ENCODE data around the gene SHANK2.
A peak's percentile ranks its signal among the peaks of the same experiment; 100 is the strongest.
"Not testable (repeated sequence)": the region's sequence is repeated elsewhere in the genome, so short reads cannot be mapped to it uniquely, and the experiment has no call there.

The SHANK2 gene

DNA sequence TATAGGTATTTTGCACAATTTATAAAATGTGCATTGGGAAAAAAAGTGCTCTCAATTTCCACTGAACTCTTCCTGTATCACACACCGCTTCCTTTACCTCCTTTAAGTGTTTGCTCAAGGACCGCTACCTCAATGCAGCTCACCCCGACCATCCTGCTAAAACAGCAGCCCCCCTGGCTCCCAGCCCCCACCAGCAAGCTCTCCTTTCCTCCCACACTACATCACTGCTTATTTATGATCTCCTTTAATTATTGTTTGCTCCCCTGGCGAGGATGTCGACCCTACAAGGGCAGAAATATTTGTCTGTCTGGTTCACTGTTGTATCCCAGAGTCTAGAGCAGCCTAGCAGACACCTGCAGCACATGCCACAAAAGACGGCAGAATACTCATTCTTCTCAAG is 10.0 kb downstream of the SHANK2 start:
- no peak for DNase-seq

GRCh38 chr11:71241721-71242259 is 10.6 kb downstream of the SHANK2 start:
- DNase-seq, result no peak

GRCh38 chr11:71240865-71241691 is 11.3 kb downstream of the SHANK2 start:
- DNase-seq, result peak; percentile 23

- no peak for DNase-seq
Measured at GRCh38 chr11:71240061-71240690, 12.2 kb downstream of the SHANK2 start.

DNA sequence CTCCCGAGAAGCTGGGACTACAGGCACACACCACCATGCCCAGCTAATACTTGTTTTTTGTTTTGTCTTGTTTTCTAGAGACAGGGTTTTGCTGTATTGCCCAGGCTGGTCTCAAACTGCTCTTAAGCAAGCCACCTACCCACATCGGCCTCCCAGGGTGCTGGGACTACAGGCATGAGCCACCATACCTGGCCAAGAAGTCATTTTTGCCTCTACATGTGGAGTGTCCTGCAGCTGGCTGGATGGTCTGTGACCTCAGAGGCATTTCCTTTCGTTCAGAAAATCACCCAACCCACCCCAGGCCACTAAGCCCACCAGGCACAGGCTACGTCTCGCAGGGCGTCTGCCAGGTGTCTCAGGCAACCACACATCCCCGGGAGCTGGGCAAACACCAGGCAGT is 12.8 kb downstream of the SHANK2 start:
- DNase-seq, result no peak

- DNase-seq, result no peak
Measured at GRCh38 chr11:71238941-71239340, 13.4 kb downstream of the SHANK2 start.

- no peak for DNase-seq
Measured at GRCh38 chr11:71238285-71238875, 14.0 kb downstream of the SHANK2 start.

DNA sequence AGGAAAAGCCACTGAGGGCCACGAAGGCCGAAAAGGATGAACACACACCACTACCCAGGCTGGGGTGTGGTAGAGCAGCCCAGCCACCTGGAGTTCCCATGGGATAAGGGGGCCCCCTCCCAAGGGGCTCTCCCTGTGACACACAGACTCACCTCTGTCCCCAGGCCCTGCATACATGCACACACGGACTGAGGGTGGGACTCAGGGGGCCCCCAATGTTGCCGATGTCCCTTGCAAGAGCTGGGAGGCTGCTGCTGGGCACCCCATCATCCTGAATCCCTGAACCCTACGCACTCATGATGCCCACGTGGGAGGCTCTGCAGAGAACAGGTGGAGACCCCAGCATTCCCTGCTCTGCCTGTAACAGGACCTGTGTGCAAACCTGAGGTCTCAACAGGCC is 14.5 kb downstream of the SHANK2 start:
- no peak for DNase-seq

- no peak for DNase-seq
Measured at GRCh38 chr11:71236836-71237475, 15.4 kb downstream of the SHANK2 start.

- no peak for DNase-seq
Measured at GRCh38 chr11:71235719-71236118, 16.7 kb downstream of the SHANK2 start.

GRCh38 chr11:71233896-71234852 is 18.2 kb downstream of the SHANK2 start:
- DNase-seq, result not testable (repeated sequence)

GRCh38 chr11:71232364-71232763 is 20.0 kb downstream of the SHANK2 start:
- no peak for DNase-seq

DNA sequence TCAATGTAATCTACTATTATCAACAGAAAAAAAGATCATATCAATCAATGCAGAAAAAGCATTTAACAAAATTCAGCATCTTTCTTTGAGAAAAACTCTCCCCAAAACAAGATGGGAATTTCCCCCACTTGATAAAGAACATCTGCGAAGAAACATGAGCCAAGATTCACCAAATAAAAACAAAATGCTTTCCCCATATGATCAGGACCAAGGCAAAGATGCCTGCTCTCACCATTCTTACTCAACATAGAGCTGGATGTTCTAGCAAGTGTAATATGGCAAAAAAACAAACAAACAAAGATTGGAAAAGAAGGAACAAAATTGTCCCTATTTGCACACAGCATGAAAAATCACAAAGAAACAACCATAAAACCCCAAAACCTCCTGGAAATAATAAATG is 23.4 kb downstream of the SHANK2 start:
- DNase-seq, result no peak

- DNase-seq, result no peak
Measured at GRCh38 chr11:71227058-71227659, 25.2 kb downstream of the SHANK2 start.

GRCh38 chr11:71223671-71224660 is 28.4 kb downstream of the SHANK2 start:
- no peak for DNase-seq

- DNase-seq, result no peak
Measured at GRCh38 chr11:71223081-71223405, 29.3 kb downstream of the SHANK2 start.

DNA sequence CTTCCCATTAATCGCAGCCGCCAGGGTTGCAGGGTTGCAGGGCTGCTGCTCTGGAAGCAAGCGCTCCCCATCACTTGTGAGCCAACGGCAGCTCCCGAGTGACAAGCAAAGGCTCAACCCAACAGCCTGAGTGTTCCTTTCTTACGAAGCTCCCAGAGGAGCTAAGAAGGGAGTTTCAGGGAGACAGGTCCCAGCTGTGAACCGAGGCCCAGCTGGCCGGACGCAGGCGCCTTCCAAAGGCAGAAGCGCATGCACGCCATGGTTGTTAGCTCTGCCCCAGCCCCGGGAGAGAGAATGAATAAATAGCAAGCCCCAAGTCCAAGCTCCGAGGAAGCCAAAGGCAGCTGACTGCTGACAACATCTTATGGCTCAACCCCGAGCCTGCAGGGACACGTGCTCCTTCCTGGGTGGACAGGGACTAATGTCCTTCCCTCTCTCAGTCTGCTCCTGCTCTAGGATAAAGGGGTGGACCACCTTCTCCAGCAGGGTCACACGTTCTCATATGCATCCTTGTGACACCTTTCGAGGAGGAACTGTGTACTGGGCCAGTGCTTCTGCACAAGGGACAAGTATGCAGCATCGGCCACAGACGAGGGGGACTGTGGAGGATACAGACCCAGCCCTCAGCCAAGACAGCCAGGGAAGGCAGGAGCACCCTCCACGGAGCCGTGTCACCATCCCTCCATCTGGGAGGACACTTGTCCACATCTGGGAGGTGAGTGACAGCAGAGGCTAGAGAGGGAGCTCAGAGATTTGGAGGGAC is 29.9 kb downstream of the SHANK2 start:
- DNase-seq, result no peak

- DNase-seq, result no peak
Measured at GRCh38 chr11:71221821-71222220, 30.6 kb downstream of the SHANK2 start.

- DNase-seq, result no peak
Measured at GRCh38 chr11:71221201-71221600, 31.2 kb downstream of the SHANK2 start.

Data from GOT3 (cell line).